SK-N-MC (cell line): ENCODE data around the gene ART3.
"Not testable (repeated sequence)": the region's sequence is repeated elsewhere in the genome, so short reads cannot be mapped to it uniquely, and the experiment has no call there.

Experiments
- DNase-seq: peaks from one replicate; pipeline ENCODE4 v3.0.0-alpha.2; 2011; ENCODE audit warnings: low read depth, low spot score
- H3K27ac ChIP-seq: fragments of 200-600 bp; sonication (generic); 2 replicates; pipeline ENCODE4 v1.5.1; 2016; ENCODE audit warnings: mixed run types
- H3K36me3 ChIP-seq: fragments of 200-600 bp; sonication (generic); 2 replicates; pipeline ENCODE4 v1.6.1; 2017; ENCODE audit warnings: antibody characterized with exemption, low read length, mixed read lengths; ENCODE audit not compliant: insufficient read depth
- H3K4me3 ChIP-seq: fragments of 200-600 bp; sonication (generic); 2 replicates; pipeline ENCODE4 v1.5.1; 2016
- H3K9ac ChIP-seq: fragments of 200-600 bp; sonication (generic); 2 replicates; pipeline ENCODE4 v1.8.0; 2017; ENCODE audit warnings: mixed run types, mixed read lengths; ENCODE audit not compliant: insufficient read length
- H3K9me3 ChIP-seq: fragments of 200-600 bp; sonication (generic); 2 replicates; pipeline ENCODE4 v1.6.1; 2017; ENCODE audit warnings: low read depth, mild to moderate bottlenecking, antibody characterized with exemption, low read length, moderate library complexity, mixed read lengths
- EZH2 ChIP-seq: fragments of 200-600 bp; sonication (generic); IDR thresholded peaks from one replicate; pipeline ENCODE4 v1.6.1; 2017; ENCODE audit warnings: antibody characterized with exemption
- FOXP2 ChIP-seq: optimal IDR thresholded peaks from 2 replicates; pipeline ENCODE3; 2011; ENCODE audit warnings: mild to moderate bottlenecking, moderate library complexity; ENCODE audit not compliant: insufficient read depth; ENCODE audit errors: extremely low read length, control extremely low read depth
- POLR2AphosphoS5 ChIP-seq: IDR thresholded peaks from 2 replicates; pipeline ENCODE4 v1.6.1; 2012; ENCODE audit warnings: mild to moderate bottlenecking, low read depth, low read length, borderline replicate concordance

The ART3 gene

DNA sequence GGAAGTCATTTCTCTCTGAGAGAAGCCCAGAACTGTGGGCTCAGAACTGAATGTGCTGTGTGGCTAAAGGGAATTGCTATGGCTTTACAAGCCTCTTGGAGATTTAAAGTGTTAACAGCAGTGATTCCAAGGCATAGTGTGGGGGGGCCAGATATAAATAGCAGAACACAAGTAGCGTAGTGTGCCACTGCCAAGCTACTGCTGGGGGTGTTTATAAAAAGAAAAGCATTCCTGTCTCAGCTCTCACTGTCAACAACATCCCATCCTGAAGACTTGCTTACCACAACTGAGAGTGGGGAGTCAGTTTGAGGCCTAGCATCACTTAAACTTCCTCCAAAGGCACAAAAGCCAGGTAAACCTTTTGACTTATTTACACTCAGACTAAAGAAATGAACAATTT, at the start of gene ART3:
Gene ART3, plus strand, starts transcription at position 242 of the 400 bp plus-strand sequence. CDS start 1,181 bp downstream, outside the sequence.
- Histone ChIP-seq H3K36me3 (peaks cover 6% of the 10 kb centered on the region; the same call in 1 of the 2 replicates), H3K9ac (no peak within 1 kb of the TSS), H3K27ac (peak within 1 kb of the TSS; percentile 95), H3K4me3 (peak within 1 kb of the TSS; percentile 42), H3K9me3 (no peaks in the 10 kb centered on the region; the same call in 1 of the 2 replicates)
- TF ChIP-seq POLR2AphosphoS5 = no peak
- TF ChIP-seq FOXP2 = no peak
- no peak for TF ChIP-seq EZH2
- no peak for DNase-seq

DNA sequence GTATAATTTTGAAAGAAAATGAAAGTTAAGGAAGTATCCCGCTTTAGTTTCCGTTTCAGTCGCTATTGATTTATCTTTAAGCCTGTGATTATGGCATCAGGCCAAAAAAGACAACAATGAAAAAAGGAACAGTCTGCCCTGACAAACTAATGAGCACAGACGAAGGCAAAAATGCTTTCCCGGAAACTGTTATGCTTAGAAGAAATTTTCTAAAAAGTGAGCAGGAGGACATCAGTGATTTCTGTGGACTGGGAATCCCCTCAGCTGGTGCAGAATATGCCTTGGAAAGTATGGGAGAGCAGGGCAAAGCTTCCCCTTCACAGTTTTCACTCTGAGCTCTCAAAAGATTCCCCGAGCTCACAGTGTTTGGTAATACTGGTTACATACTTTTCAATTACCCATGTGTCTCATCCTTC, 46.2 kb upstream of the ART3 start:
- H3K4me3 ChIP-seq = peak overlapping the region; percentile 73
- no peak for TF ChIP-seq POLR2AphosphoS5
- TF ChIP-seq FOXP2 = no peak
- TF ChIP-seq EZH2 = no peak
- no peak for DNase-seq
- peak overlapping the region; percentile 58 for H3K9ac ChIP-seq
- H3K36me3 ChIP-seq = no peaks in the 10 kb centered on the region
- no peaks in the 10 kb centered on the region for H3K9me3 ChIP-seq
- peak overlapping the region; percentile 77 for H3K27ac ChIP-seq

- H3K36me3 ChIP-seq = no peaks in the 10 kb centered on the region
- TF ChIP-seq EZH2 (no peak), POLR2AphosphoS5 (no peak), FOXP2 (no peak)
Observed at GRCh38 chr4:76029300-76029699, 45.2 kb upstream of the ART3 start.

GRCh38 chr4:76035141-76035540, 39.4 kb upstream of the ART3 start:
- DNase-seq = no peak
- Histone ChIP-seq H3K9ac (peak overlapping the region; percentile 4), H3K4me3 (peak overlapping the region; percentile 47), H3K36me3 (no peaks in the 10 kb centered on the region), H3K27ac (peak overlapping the region; percentile 77), H3K9me3 (no peaks in the 10 kb centered on the region)
- no peak for TF ChIP-seq FOXP2
- TF ChIP-seq POLR2AphosphoS5 = no peak
- TF ChIP-seq EZH2 = no peak

More at GRCh38 chr4:76029300-76029699, 45.2 kb upstream of the ART3 start:
- peak overlapping the region; percentile 77 for H3K27ac ChIP-seq
- peak overlapping the region; percentile 23 for H3K9ac ChIP-seq
- no peak for DNase-seq
- H3K4me3 ChIP-seq = peak overlapping the region; percentile 73
- H3K9me3 ChIP-seq = no peaks in the 10 kb centered on the region

GRCh38 chr4:76035799-76036380, 38.6 kb upstream of the ART3 start, which contains the start of gene CXCL11:
TSS of gene CXCL11 (minus strand) at chr4:76036070. CDS start at chr4:76035987, 83 bp downstream.
- Histone ChIP-seq H3K9me3 (no peaks in the 10 kb centered on the region), H3K4me3 (peak within 1 kb of the TSS; percentile 47), H3K36me3 (no peaks in the 10 kb centered on the region), H3K27ac (peak within 1 kb of the TSS; percentile 77), H3K9ac (peak within 1 kb of the TSS; percentile 4)
- TF ChIP-seq POLR2AphosphoS5 (no peak), FOXP2 (no peak), EZH2 (no peak)
- no peak for DNase-seq

- no peak for DNase-seq
- no peak overlapping the region for H3K9ac ChIP-seq
- H3K9me3 ChIP-seq = no peaks in the 10 kb centered on the region
- H3K36me3 ChIP-seq = no peaks in the 10 kb centered on the region
- H3K4me3 ChIP-seq = no peak overlapping the region
- TF ChIP-seq POLR2AphosphoS5 (no peak), FOXP2 (no peak), EZH2 (no peak)
- H3K27ac ChIP-seq = no peak overlapping the region
Observed at GRCh38 chr4:76036855-76037254, 37.7 kb upstream of the ART3 start.

DNA sequence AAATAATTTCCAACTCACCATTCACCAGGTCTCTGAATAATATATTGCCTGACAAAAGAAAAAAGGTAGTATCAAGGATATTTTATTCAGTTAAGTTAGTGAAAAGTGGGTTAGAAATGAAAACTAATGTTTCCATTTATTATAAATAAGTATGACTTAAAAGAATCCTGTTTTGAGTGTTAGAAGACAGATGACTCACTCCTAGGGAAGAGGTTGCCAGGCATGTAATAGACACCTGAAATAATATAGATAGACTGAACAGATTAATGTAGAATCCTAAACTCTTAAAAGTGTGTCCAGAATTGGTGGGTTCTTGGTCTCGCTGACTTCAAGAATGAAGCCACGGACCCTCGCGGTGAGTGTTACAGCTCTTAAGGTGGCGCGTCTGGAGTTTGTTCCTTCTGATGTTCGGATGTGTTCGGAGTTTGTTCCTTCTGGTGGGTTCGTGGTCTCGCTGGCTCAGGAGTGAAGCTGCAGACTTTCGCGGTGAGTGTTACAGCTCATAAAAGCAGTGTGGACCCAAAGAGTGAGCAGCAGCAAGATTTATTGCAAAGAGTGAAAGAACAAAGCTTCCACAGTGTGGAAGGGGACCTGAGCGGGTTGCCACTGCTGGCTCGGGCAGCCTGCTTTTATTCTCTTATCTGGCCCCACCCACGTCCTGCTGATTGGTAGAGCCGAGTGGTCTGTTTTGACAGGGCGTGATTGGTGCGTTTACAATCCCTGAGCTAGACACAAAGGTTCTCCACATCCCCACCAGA, 32.1 kb upstream of the ART3 start:
- H3K36me3 ChIP-seq, H3K27ac ChIP-seq, H3K9me3 ChIP-seq, H3K4me3 ChIP-seq, DNase-seq, H3K9ac ChIP-seq: not testable (repeated sequence)

DNA sequence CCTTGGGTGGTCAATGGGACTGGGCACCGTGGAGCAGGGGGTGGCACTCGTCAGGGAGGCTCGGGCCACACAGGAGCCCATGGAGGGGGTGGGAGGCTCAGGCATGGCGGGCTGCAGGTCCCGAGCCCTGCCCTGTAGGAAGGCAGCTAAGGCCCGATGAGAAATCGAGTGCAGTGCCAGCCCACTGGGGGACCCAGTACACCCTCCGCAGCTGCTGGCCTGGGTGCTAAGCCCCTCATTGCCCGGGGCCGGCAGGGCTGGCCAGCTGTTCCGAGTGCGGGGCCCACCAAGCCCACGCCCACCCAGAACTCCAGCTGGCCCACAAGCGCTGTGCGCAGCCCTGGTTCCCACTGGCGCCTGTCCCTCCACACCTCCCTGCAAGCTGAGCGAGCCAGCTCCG, 31.2 kb upstream of the ART3 start:
- not testable (repeated sequence) for H3K9me3 ChIP-seq, DNase-seq, H3K36me3 ChIP-seq, H3K9ac ChIP-seq, H3K4me3 ChIP-seq, H3K27ac ChIP-seq

DNA sequence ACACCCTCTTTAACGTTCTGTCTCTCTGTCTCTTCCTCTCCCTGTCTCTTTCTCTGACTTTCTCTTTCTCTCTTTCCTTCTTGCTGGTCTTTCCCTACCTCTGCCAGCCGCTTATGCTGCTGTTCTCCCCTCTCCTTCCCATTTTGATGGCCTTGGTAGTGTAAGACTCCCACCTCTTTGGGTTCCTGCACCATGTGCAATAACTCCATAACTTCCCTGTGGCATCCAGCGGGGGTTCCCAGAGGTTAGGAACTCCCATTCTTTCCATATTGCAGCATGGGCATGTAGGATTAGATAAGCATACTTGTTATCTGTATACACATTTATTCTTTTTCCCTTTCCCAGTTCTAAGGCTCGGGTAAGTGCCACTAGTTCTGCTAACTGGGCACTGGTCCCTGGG, 29.8 kb upstream of the ART3 start:
- H3K36me3 ChIP-seq, H3K9ac ChIP-seq, DNase-seq, H3K4me3 ChIP-seq, H3K27ac ChIP-seq, H3K9me3 ChIP-seq: not testable (repeated sequence)

DNA sequence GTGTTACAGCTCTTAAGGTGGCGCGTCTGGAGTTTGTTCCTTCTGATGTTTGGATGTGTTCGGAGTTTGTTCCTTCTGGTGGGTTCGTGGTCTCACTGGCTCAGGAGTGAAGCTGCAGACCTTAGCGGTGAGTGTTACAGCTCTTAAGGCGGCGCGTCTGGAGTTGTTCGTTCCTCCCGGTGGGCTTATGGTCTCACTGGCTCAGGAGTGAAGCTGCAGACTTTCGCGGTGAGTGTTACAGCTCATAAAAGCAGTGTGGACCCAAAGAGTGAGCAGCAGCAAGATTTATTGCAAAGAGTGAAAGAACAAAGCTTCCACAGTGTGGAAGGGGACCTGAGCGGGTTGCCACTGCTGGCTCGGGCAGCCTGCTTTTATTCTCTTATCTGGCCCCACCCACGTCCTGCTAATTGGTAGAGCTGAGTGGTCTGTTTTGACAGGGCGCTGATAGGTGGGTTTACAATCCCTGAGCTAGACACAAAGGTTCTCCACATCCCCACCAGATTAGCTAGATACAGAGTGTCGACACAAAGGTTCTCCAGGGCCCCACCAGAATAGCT, 24.6 kb upstream of the ART3 start:
- not testable (repeated sequence) for H3K36me3 ChIP-seq, DNase-seq, H3K4me3 ChIP-seq, H3K27ac ChIP-seq, H3K9ac ChIP-seq, H3K9me3 ChIP-seq

- H3K9ac ChIP-seq, H3K27ac ChIP-seq: not testable (repeated sequence)
Observed at GRCh38 chr4:76050560-76051050, 23.9 kb upstream of the ART3 start.

More at GRCh38 chr4:76050560-76051050, 23.9 kb upstream of the ART3 start:
- DNase-seq, H3K9me3 ChIP-seq, H3K36me3 ChIP-seq, H3K4me3 ChIP-seq: not testable (repeated sequence)
